Fibroblast of mammary gland (primary cell): ENCODE results near the gene AGAP1.

ENCODE experiments used
- DNase-seq: peaks from one replicate; pipeline ENCODE4 v3.0.0-alpha.2; 2010; ENCODE audit warnings: low read depth
- H3K4me3 ChIP-seq: 2 replicates; pipeline ENCODE4 v1.5.1; 2011; ENCODE audit warnings: low read depth, mild to moderate bottlenecking, low read length, moderate library complexity; ENCODE audit not compliant: control insufficient read depth
- TF ChIP-seq, protein P1 (sequence below): conservative IDR thresholded peaks from 2 replicates; pipeline ENCODE4 v1.5.1; 2011; ENCODE audit warnings: low read depth, low read length, inconsistent platforms; ENCODE audit not compliant: control insufficient read depth, insufficient read depth

Gene AGAP1

DNA sequence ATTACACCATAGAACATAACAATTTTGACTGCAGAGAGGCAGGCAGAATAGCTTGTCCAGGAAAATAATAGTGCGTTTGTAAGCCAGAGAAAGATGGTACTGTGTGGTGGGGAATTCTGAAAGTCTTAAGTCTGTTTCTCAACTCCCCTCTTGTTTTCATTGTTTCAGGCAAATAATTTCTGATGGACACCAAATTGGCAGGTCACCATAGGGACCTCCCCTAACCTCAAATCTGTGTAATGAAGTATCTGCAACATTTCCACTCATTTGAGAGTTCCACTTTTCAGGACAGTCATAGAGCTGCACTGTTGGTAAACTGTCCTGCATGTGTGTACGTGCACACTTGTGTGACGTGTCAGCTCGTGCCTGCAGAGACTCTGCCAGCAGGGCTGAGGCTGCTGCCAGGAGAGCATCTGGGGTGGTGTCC is 195.6 kb downstream of the AGAP1 start:
- H3K4me3 ChIP-seq: no peak overlapping the region
- DNase-seq: no peak
- TF ChIP-seq, protein P1, sequence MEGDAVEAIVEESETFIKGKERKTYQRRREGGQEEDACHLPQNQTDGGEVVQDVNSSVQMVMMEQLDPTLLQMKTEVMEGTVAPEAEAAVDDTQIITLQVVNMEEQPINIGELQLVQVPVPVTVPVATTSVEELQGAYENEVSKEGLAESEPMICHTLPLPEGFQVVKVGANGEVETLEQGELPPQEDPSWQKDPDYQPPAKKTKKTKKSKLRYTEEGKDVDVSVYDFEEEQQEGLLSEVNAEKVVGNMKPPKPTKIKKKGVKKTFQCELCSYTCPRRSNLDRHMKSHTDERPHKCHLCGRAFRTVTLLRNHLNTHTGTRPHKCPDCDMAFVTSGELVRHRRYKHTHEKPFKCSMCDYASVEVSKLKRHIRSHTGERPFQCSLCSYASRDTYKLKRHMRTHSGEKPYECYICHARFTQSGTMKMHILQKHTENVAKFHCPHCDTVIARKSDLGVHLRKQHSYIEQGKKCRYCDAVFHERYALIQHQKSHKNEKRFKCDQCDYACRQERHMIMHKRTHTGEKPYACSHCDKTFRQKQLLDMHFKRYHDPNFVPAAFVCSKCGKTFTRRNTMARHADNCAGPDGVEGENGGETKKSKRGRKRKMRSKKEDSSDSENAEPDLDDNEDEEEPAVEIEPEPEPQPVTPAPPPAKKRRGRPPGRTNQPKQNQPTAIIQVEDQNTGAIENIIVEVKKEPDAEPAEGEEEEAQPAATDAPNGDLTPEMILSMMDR: no peak

DNA sequence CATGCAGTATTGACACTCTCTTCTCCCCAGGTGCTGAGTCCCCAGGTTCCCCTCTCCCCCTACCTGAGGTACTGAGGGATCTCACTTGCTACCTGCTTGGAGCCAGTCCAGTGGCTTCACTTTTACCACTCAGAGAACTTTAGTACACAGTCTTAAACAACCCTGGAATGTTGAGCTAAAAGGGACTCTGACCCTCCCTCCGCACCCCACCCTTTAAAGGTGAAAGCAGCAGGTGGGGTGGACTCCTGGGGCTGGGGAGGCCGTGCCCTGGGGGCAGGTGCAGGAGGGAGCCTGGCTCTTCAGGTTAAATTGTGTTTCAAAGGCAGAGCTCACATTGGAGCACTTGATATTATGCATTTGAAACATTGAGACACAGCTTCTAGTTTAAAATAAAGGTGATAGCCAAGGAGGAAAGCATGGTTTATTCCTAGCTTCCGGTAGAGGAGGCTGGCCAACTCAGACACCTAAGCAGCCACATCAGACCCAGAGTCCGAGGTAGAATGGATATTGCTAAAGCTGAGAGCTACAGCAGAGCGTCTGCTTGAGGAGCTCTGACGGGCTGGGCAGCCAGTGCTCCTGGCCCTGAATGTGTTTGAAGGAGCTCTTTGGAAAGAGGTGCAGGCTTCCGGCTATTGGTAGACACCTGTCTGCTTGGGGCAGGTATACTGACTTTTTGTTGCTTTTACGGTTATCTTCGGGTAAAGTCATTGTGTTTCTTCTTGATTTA is 196.4 kb downstream of the AGAP1 start:
- no peak overlapping the region for H3K4me3 ChIP-seq
- TF ChIP-seq, protein P1: no peak
- DNase-seq: no peak

DNA sequence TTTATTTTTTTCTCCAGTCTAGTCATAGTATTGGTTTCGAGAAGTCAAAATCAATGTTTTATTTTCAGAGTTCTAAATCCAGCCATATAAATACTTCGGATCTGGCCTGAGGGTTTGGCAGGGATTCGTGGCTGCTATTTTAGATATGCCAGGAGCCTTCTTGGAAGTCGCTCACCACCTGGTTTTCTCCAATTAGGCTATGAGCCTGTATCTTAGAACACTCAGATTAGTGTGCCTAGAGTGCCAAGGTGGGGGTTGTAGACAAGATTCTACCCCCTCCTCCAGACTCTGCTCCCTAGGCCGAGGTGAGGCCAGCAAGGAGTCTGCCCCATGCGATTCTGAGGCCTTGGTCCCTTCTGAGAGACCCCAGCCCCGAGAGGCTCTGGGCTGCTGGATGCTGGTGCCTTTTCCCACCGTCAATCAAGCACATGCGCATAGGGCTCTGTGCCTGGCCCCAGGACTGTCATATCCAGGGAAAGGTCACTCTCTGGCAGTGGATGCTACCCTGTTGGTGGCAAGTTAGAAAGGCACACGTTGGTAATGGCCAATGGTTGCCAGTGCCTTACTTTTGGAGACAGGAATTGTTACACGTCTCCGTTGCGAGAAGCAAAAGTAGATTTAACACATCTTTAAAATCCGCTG is 197.1 kb downstream of the AGAP1 start:
- TF ChIP-seq, protein P1: no peak
- no peak for DNase-seq
- no peak overlapping the region for H3K4me3 ChIP-seq

DNA sequence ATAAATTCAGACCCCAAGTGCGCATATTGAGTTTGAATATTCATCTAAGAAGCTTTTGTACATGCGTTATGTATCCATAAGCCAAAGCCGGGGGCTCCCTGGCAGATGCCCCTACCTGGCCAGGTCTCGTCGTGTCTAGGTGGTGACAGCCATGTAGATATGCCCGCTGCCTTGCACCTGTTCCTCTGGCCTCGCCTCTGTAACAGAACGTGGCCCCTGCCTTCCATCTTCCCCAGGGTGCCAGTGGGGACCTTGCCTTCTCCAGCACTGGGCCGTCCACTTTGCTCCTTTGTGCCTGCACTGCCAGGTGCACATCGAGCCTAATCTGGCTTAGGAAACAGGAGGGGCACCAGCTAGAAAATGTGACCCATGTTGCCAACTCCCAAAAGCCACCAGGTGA is 198.2 kb downstream of the AGAP1 start:
- DNase-seq: no peak
- H3K4me3 ChIP-seq: no peak overlapping the region
- TF ChIP-seq, protein P1: no peak

DNA sequence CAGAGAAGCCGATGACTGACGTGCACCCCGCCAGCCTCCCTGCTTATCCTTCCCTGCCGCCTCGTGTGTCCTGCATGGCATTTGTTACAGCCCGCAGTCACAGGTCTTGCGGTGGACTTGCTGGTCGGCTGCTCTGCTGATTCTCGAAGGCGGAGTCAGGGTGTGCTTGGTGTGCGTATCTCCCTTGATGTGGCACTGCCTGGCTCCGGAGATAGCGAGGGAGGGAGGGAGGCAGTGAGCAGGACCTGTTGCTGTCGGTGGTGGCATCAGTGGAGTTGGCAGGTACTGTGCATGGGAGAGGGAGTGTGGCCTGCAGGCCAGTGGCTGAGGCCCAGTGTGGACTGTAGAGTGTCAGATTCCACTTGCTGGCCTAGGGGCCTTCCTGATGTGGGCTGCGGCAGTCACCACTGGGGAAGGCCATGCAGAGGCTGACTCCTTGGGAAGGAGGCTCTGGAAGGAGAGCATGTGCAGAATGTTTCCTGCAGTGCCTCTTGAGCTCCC is 198.9 kb downstream of the AGAP1 start:
- TF ChIP-seq, protein P1: no peak
- DNase-seq: no peak
- no peak overlapping the region for H3K4me3 ChIP-seq

DNA sequence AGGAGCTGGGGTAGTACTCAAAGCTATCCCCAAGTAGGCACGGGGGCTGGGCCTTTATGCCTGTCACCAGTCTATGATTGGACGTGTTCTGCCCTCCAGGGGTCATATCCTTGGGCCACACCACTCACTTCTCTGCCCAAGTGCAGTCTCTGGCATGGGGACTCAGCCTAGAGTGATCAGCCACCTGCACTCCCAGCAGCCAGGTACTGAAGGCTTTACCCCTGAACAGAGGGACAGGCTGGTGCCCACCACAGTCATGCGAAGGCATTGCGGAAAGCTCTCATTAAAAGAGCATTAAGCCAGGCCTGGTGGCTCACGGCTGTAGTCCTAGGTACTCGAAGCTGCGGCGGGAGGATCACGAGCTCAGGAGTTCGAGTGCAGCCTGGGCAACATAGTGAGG is 199.4 kb downstream of the AGAP1 start:
- TF ChIP-seq, protein P1: no peak
- no peak for DNase-seq
- H3K4me3 ChIP-seq: no peak overlapping the region
